B cell (primary cell): ENCODE measurements around the gene MFSD2A. TPM values are rescaled to one million over a fixed set of nuclear protein-coding genes. Genes with fewer than 3 reads are reported as not detected.

Source experiments
- ATAC-seq: fragments of 200-7000 bp; cut with Tn5 transposase; one replicate; pipeline ENCODE4 v1.10.0; 2021; ENCODE audit warnings: low read depth, mild to moderate bottlenecking, moderate number of reproducible peaks, moderate library complexity
- CTCF ChIA-PET: fragments of 350-600 bp; sonication (Branson Sonifier 250); formaldehyde crosslinking; loops from one replicate; lab custom pipeline; 2021; ENCODE audit warnings: antibody characterized with exemption, inconsistent platforms; lab: Charles Lee
- POLR2A ChIA-PET: fragments of 350-600 bp; sonication (Branson Sonifier 250); formaldehyde crosslinking; loops from one replicate; lab custom pipeline; 2021; ENCODE audit warnings: antibody characterized with exemption; lab: Charles Lee
- DNase-seq: peaks from one replicate; pipeline ENCODE4 v3.0.0; 2013
- H2AFZ ChIP-seq: 2 replicates; pipeline ENCODE4 v1.6.1; 2012; ENCODE audit warnings: mild to moderate bottlenecking, low read depth, low read length; ENCODE audit not compliant: insufficient read depth, poor library complexity, severe bottlenecking
- H3K27ac ChIP-seq, 2 donors: 1 replicate in 1 of 2; 2 replicates in 1 of 2; pipeline ENCODE4 v1.5.1; 2012 to 2013; ENCODE audit warnings: low read length in 2 of 2, mild to moderate bottlenecking in 2 of 2, moderate library complexity in 1 of 2
- H3K27me3 ChIP-seq, 4 experiments: fragments of 200-600 bp in 1 of 4; sonication (generic) in 1 of 4; replicated peaks in 1 of 4; 1 replicate in 2 of 4; 2 replicates in 2 of 4; pipeline versions ENCODE4 v1.6.1 to v1.7.0; 2013 to 2016; ENCODE audit warnings: low read length in 3 of 4, mild to moderate bottlenecking in 2 of 4, mixed read lengths in 1 of 4, moderate library complexity in 1 of 4; ENCODE audit not compliant: insufficient read depth in 4 of 4, control insufficient read depth in 3 of 4; ENCODE audit errors: control extremely low read depth in 1 of 4
- H3K36me3 ChIP-seq, 2 experiments: replicated peaks in 1 of 2; 1 replicate in 1 of 2; 2 replicates in 1 of 2; pipeline versions ENCODE4 v1.6.1 to v1.7.1; 2013; ENCODE audit warnings: low read length in 1 of 2; ENCODE audit not compliant: insufficient read depth in 2 of 2, control insufficient read depth in 1 of 2; ENCODE audit errors: control extremely low read depth in 1 of 2, extremely low read depth in 1 of 2
- H3K4me1 ChIP-seq, 2 donors: fragments of 200-600 bp in 1 of 2; sonication (generic) in 1 of 2; 1 replicate in 1 of 2; 2 replicates in 1 of 2; pipeline versions ENCODE4 v1.5.1 to v1.6.1; 2013 to 2017; ENCODE audit warnings: low read length in 2 of 2; ENCODE audit not compliant: control insufficient read depth in 2 of 2, insufficient read depth in 2 of 2
- H3K4me2 ChIP-seq: replicated peaks from 2 replicates; pipeline ENCODE3; 2012; ENCODE audit warnings: mild to moderate bottlenecking, low read depth, low read length; ENCODE audit not compliant: poor library complexity, severe bottlenecking
- H3K4me3 ChIP-seq, 5 experiments: fragments of 200-600 bp in 1 of 5; sonication (generic) in 1 of 5; 1 replicate in 3 of 5; 2 replicates in 2 of 5; pipeline versions ENCODE4 v1.5.1 to v1.7.0; 2011 to 2016; ENCODE audit warnings: low read length in 4 of 5, mild to moderate bottlenecking in 4 of 5, low read depth in 2 of 5, control low read depth in 1 of 5, moderate library complexity in 1 of 5; ENCODE audit not compliant: insufficient read depth in 1 of 5; ENCODE audit errors: control extremely low read depth in 1 of 5, extremely low read depth in 1 of 5
- H3K79me2 ChIP-seq: fragments of 200-600 bp; sonication (generic); one replicate; pipeline ENCODE4 v1.6.0; 2016; ENCODE audit warnings: low read length; ENCODE audit not compliant: control insufficient read depth, insufficient read depth
- H3K9ac ChIP-seq: fragments of 200-600 bp; sonication (generic); 2 replicates; pipeline ENCODE4 v1.6.1; 2017; ENCODE audit warnings: mild to moderate bottlenecking, low read length, moderate library complexity
- H3K9me3 ChIP-seq, 3 donors: one replicate each; pipeline versions ENCODE4 v1.6.1 to v1.7.1; 2013; ENCODE audit warnings: low read length in 2 of 3; ENCODE audit not compliant: control insufficient read depth in 2 of 3, insufficient read depth in 1 of 3; ENCODE audit errors: control extremely low read depth in 1 of 3
- H4K20me1 ChIP-seq: 2 replicates; pipeline ENCODE4 v1.6.0; 2012; ENCODE audit warnings: mild to moderate bottlenecking, low read length; ENCODE audit not compliant: insufficient read depth, control insufficient read depth, poor library complexity, severe bottlenecking
- H3K27ac Mint-ChIP-seq: one replicate; pipeline ENCODE4 v1.8.0; 2021; ENCODE audit warnings: mixed read lengths
- H3K27me3 Mint-ChIP-seq: one replicate; pipeline ENCODE4 v1.8.0; 2021; ENCODE audit warnings: mixed read lengths
- H3K4me1 Mint-ChIP-seq: one replicate; pipeline ENCODE4 v1.8.0; 2021; ENCODE audit warnings: mixed read lengths
- H3K4me3 Mint-ChIP-seq: one replicate; pipeline ENCODE4 v1.8.0; 2021; ENCODE audit warnings: mixed read lengths
- H3K9me3 Mint-ChIP-seq: one replicate; pipeline ENCODE4 v1.8.0; 2022; ENCODE audit warnings: mixed read lengths; ENCODE audit not compliant: insufficient read depth
- EZH2 ChIP-seq: IDR thresholded peaks from 2 replicates; pipeline ENCODE4 v1.6.1; 2012; ENCODE audit warnings: borderline replicate concordance, low read depth, mild to moderate bottlenecking, moderate library complexity, low read length; ENCODE audit not compliant: insufficient read depth, poor library complexity, severe bottlenecking
- WGBS: methylation state at CpG from one replicate; pipeline ENCODE4 v1.1.5; 2013; ENCODE audit warnings: missing lambda C conversion rate; ENCODE audit not compliant: insufficient coverage; 5-methylcytosine and 5-hydroxymethylcytosine counted together
- intact Hi-C: fragments of 100-400 bp; cut with micrococcal nuclease; formaldehyde crosslinking; loops from one replicate; pipeline ENCODE4 v1.10.0; 2022
- polyA plus RNA-seq: library from polyadenylated mRNA; depleted of rRNA; stranded (reverse); fragments of >200 nt; gene quantifications from 2 replicates; pipeline ENCODE4 v1.2.3, GENCODE V29; 2012
- total RNA-seq, 2 donors: library from RNA; stranded (reverse); fragments of 120-200 nt in 1 of 2; gene quantifications; 1 replicate in 1 of 2; 2 replicates in 1 of 2; pipeline versions ENCODE4 v1.2.3 to v1.2.4, GENCODE V29; 2013 to 2022
- TF ChIP-seq, protein P1 (sequence below): fragments of 200-600 bp; IDR thresholded peaks from one replicate; pipeline ENCODE4 v1.8.0; 2022; ENCODE audit warnings: antibody characterized with exemption, mild to moderate bottlenecking

Gene MFSD2A
- total and polyA plus RNA-seq, 2 donors (not counting 1 experiment from before 2014, with no cell fraction given) = 1.8 to 3.9 TPM

- 50% methylated on average over 15 of the region's 17 CpGs for WGBS
- ATAC-seq (no peak), DNase-seq (no peak)
- Histone ChIP-seq H4K20me1 (no peaks in the 10 kb centered on the region), H3K79me2 (peaks cover 10% of the 10 kb centered on the region), H3K4me1 (peaks cover 11 to 26% of the 10 kb centered on the region in 2 donors), H3K9ac (peak overlapping the region; percentile 79), H3K4me3 (peak overlapping the region in 4 of 5 experiments; percentile 62 to 94 (median 69)), H3K27me3 (no peaks in the 10 kb centered on the region), H2AFZ (peak overlapping the region; percentile 77), H3K36me3 (no peaks in the 10 kb centered on the region), H3K9me3 (no peaks in the 10 kb centered on the region), H3K27ac (no peak overlapping the region), H3K4me2 (peak overlapping the region; percentile 100)
- H3K4me3 Mint-ChIP-seq = peak overlapping the region; percentile 90
- H3K4me1 Mint-ChIP-seq = peaks cover 32% of the 10 kb centered on the region
- H3K27ac Mint-ChIP-seq = peak overlapping the region; percentile 46
- H3K27me3 Mint-ChIP-seq = peaks cover 2% of the 10 kb centered on the region
- TF ChIP-seq, protein P1, sequence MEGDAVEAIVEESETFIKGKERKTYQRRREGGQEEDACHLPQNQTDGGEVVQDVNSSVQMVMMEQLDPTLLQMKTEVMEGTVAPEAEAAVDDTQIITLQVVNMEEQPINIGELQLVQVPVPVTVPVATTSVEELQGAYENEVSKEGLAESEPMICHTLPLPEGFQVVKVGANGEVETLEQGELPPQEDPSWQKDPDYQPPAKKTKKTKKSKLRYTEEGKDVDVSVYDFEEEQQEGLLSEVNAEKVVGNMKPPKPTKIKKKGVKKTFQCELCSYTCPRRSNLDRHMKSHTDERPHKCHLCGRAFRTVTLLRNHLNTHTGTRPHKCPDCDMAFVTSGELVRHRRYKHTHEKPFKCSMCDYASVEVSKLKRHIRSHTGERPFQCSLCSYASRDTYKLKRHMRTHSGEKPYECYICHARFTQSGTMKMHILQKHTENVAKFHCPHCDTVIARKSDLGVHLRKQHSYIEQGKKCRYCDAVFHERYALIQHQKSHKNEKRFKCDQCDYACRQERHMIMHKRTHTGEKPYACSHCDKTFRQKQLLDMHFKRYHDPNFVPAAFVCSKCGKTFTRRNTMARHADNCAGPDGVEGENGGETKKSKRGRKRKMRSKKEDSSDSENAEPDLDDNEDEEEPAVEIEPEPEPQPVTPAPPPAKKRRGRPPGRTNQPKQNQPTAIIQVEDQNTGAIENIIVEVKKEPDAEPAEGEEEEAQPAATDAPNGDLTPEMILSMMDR = no peak
- no peak for TF ChIP-seq EZH2
- ChIA-PET POLR2A (no interaction called here), CTCF (no interaction called here)
- no peaks in the 10 kb centered on the region for H3K9me3 Mint-ChIP-seq
- intact Hi-C loops = loop anchor here (2.0 kb wide), 2 partner anchors 18 to 86 kb away; partner anchors contain the start of gene CAP1
Measured at GRCh38 chr1:39954324-39954869, 548 bp upstream of the MFSD2A start.
